ENCODE measurements around the gene KATNAL2.

The KATNAL2 gene

DNA sequence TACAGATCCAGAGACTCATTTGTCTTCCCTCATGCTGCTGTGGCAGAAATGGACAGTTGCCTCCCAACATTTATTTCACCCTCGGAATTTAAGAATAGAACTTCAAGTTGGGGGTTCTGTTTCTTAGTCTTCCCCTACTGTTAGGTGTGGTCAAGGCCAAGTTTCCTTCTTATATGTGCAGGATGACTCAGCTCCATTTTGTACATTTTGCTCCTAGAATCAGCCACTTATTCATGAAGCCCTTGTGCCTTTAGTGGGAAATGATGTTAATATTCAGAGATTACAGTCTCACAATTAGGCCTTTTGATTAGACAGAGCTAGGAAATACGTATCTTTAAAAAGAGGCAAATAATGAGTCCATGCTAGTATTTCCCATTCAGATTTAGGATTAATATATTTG lies 164.2 kb downstream of the KATNAL2 start:
- CTCF ChIA-PET, result no interaction called here

DNA sequence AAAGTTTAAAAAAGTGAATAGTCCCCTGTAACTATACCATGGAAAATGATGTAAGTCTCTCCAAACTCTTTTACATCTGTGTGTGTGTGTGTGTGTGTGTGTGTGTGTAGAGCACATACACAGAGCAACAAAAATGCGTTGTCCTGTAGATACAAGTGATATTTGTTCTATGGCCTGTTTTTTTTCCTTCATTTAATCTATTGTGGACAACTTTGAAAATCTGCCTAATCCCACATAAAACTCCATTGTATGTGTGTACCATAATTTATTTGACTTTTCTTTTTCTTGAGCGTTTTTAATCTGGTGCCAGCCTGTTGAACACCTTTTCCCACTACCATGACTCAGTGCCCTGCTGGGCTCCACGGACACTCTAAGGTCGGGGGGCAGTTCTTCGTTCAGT lies 170.3 kb downstream of the KATNAL2 start:
- ChIA-PET POLR2A (no interaction called here), CTCF (no interaction called here)
- no peak for TF ChIP-seq CTBP1 (IDR thresholded peaks at IDR 0.05; ENCODE audit: borderline replicate concordance)
- TF ChIP-seq ZNF384 (IDR thresholded peaks at IDR 0.05), result no peak
- no peak for TF ChIP-seq SUZ12 (IDR thresholded peaks at IDR 0.05)
- no peak for DNase-seq (ENCODE audit: extremely low spot score)

More for the DNA sequence above, 164.2 kb downstream of the KATNAL2 start:
- POLR2A ChIA-PET, result no interaction called here
- no peak for DNase-seq (ENCODE audit: extremely low spot score)
- TF ChIP-seq FOXA1 (IDR thresholded peaks at IDR 0.05), result no peak

DNA sequence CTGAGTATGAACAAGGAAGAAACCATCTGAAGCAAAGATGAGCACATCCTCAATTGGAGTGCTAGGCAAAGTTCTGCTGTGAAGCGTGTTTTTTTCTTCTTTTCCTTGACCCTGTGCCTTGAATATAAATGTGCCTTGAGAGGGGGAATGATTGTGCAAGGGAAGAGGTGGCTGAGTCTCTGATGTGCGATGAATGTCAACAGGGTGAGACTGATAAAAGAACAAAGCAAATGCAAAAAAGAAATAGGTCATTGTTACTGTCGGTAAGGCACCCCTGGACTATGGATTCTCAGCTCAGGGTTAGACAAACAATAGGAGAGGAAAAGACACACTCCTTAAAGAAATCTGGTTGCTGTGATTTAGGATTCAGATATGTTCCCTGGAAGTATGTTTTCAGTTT lies 178.4 kb downstream of the KATNAL2 start:
- TF ChIP-seq, protein P1, sequence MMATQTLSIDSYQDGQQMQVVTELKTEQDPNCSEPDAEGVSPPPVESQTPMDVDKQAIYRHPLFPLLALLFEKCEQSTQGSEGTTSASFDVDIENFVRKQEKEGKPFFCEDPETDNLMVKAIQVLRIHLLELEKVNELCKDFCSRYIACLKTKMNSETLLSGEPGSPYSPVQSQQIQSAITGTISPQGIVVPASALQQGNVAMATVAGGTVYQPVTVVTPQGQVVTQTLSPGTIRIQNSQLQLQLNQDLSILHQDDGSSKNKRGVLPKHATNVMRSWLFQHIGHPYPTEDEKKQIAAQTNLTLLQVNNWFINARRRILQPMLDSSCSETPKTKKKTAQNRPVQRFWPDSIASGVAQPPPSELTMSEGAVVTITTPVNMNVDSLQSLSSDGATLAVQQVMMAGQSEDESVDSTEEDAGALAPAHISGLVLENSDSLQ (IDR thresholded peaks at IDR 0.05), result no peak
- TF ChIP-seq FOXA1 (IDR thresholded peaks at IDR 0.05) (no peak), BHLHE40 (IDR thresholded peaks at IDR 0.05; ENCODE audit: borderline replicate concordance) (no peak), NFRKB (IDR thresholded peaks at IDR 0.05) (no peak)
- POLR2A ChIA-PET, result no interaction called here
- no peak for DNase-seq (ENCODE audit: extremely low spot score)
- CTCF ChIA-PET, result no interaction called here

DNA sequence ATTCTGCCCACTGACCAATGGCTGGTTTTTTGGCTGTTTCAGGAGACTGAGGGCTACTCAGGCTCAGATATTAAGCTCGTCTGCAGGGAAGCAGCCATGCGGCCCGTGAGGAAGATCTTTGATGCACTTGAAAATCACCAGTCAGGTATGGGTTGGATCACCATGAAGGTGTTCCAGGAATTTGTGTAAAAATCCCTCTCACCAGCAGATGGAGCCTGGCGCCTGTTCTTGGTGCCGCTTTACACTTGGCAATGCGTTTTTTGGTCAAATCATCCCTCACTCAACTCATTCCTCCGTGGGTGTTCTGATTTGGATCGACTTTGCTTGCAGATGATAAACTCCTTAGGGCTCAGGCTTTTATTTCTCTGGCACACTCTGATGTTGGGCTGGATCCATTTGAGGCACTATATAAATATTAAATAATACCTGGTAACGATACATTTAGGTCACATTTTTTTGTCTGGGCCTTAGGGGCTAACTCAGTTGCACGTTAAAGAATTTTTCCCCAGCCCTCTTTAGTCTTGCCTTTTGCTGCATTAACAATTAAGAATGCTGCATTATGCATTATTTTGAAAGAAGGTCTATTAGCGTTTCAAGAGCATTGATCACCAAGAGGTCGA lies 182.9 kb downstream of the KATNAL2 start:
- DNase-seq (ENCODE audit: extremely low spot score), result peak; percentile 49
- POLR2A ChIA-PET, result no interaction called here
- CTCF ChIA-PET, result interaction anchor here (0.6 to 1.5 kb wide), 2 partner anchors 59 to 105 kb away, joined by 3 to 7 read pairs; no protein-coding TSS in a partner anchor

DNA sequence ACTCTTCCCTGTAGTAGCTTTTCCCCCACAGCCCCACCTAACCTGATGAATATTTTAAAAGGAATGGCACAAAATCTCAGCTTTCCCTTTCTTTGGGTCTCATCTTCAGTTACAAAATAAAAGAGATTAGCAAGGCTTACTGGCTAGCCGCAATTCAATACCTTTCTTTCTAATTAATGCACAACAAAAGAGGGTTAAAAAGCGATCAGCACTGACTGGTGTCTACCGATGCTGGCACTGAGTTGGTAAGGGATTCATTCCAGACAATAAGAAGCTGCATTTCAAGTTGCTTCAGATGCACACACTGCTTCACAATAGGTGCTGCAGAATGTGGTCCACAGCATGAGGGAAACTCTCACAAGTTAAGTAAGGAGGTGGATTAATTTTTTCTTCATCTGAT lies 191.0 kb downstream of the KATNAL2 start:
- ChIA-PET POLR2A (no interaction called here), CTCF (interaction anchor here (0.6 kb wide), 1 partner anchor 289 kb away, joined by 3 read pairs; no protein-coding TSS in a partner anchor)
- TF ChIP-seq SP1 (IDR thresholded peaks at IDR 0.05) (no peak), FOXK2 (IDR thresholded peaks at IDR 0.05) (no peak), FOXM1 (IDR thresholded peaks at IDR 0.05; ENCODE audit: borderline replicate concordance) (no peak), L3MBTL2 (conservative IDR thresholded peaks at IDR 0.05) (no peak), TARDBP (IDR thresholded peaks at IDR 0.05) (no peak), CTBP1 (IDR thresholded peaks at IDR 0.05; ENCODE audit: borderline replicate concordance) (no peak), ARNT (IDR thresholded peaks at IDR 0.05) (no peak), NFRKB (IDR thresholded peaks at IDR 0.05) (no peak), BHLHE40 (IDR thresholded peaks at IDR 0.05; ENCODE audit: borderline replicate concordance) (no peak), ELF4 (IDR thresholded peaks at IDR 0.05) (no peak), HDGF (IDR thresholded peaks at IDR 0.05; ENCODE audit: borderline replicate concordance) (no peak), ZNF384 (IDR thresholded peaks at IDR 0.05) (no peak), LEF1 (IDR thresholded peaks at IDR 0.05; ENCODE audit: borderline replicate concordance) (no peak), SUZ12 (IDR thresholded peaks at IDR 0.05) (no peak), FOXA1 (IDR thresholded peaks at IDR 0.05) (no peak)
- TF ChIP-seq, protein P1 (IDR thresholded peaks at IDR 0.05), result no peak
- no peak for DNase-seq (ENCODE audit: extremely low spot score)

More for the DNA sequence above, 182.9 kb downstream of the KATNAL2 start:
- TF ChIP-seq ARNT (IDR thresholded peaks at IDR 0.05) (no peak), NFRKB (IDR thresholded peaks at IDR 0.05) (no peak), FOXA1 (IDR thresholded peaks at IDR 0.05) (no peak), BHLHE40 (IDR thresholded peaks at IDR 0.05; ENCODE audit: borderline replicate concordance) (no peak), L3MBTL2 (conservative IDR thresholded peaks at IDR 0.05) (no peak), CTBP1 (IDR thresholded peaks at IDR 0.05; ENCODE audit: borderline replicate concordance) (no peak), TARDBP (IDR thresholded peaks at IDR 0.05) (no peak), HDGF (IDR thresholded peaks at IDR 0.05; ENCODE audit: borderline replicate concordance) (no peak), ZNF384 (IDR thresholded peaks at IDR 0.05) (no peak), FOXK2 (IDR thresholded peaks at IDR 0.05) (no peak)

DNA sequence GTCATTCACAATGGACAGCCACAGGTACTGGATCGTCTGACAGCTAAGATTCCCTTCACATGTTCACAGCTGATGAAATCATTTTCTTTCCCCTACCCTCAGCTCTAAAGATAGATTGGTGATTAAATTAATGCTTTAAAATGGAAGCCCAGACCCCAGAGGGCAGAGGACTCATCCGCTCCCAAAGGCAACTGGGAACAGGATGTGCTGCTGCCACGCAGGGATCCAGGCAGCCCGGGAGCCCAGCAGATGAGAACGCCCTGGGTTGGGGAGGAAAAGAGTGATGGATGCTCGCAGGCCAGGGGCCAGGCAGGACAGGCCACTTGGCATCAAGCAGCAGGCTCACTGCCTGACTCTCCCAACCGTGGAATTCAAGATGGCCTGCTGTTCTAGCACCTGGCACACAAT lies 191.6 kb downstream of the KATNAL2 start:
- no peak for DNase-seq (ENCODE audit: extremely low spot score)
- no peak for TF ChIP-seq SP1 (IDR thresholded peaks at IDR 0.05)
- no peak for TF ChIP-seq LEF1 (IDR thresholded peaks at IDR 0.05; ENCODE audit: borderline replicate concordance)
- TF ChIP-seq, protein P1 (IDR thresholded peaks at IDR 0.05), result no peak
- no peak for TF ChIP-seq BHLHE40 (IDR thresholded peaks at IDR 0.05; ENCODE audit: borderline replicate concordance)
- no peak for TF ChIP-seq HDGF (IDR thresholded peaks at IDR 0.05; ENCODE audit: borderline replicate concordance)
- TF ChIP-seq ARNT (IDR thresholded peaks at IDR 0.05), result no peak
- no peak for TF ChIP-seq FOXA1 (IDR thresholded peaks at IDR 0.05)
- TF ChIP-seq SUZ12 (IDR thresholded peaks at IDR 0.05), result no peak
- no peak for TF ChIP-seq TARDBP (IDR thresholded peaks at IDR 0.05)
- TF ChIP-seq ZNF384 (IDR thresholded peaks at IDR 0.05), result no peak
- no peak for TF ChIP-seq FOXM1 (IDR thresholded peaks at IDR 0.05; ENCODE audit: borderline replicate concordance)
- ChIA-PET POLR2A (no interaction called here), CTCF (interaction anchor here (0.6 kb wide), 1 partner anchor 288 kb away, joined by 3 read pairs; no protein-coding TSS in a partner anchor)

DNA sequence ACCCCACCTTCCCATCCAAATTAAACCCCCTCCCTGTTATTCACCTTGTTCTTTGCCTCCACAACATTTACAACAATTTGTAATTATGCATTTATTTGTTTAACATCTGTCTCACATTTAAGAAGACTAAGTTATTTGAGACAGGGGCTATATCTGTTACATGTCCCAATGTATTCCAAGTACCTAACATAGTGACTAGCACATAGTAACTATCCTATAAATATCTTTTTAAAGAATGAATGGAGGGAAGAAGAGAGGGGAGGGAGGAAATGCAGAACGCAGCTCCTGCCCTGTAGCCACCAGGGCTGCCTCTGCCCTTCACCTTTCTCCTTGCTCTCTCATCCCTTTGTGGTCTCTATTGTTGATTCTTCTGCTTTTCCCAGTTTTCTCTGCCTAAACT lies 192.3 kb downstream of the KATNAL2 start:
- no peak for TF ChIP-seq HDGF (IDR thresholded peaks at IDR 0.05; ENCODE audit: borderline replicate concordance)
- TF ChIP-seq NFRKB (IDR thresholded peaks at IDR 0.05), result no peak
- TF ChIP-seq L3MBTL2 (conservative IDR thresholded peaks at IDR 0.05), result no peak
- no peak for TF ChIP-seq FOXA1 (IDR thresholded peaks at IDR 0.05)
- TF ChIP-seq BHLHE40 (IDR thresholded peaks at IDR 0.05; ENCODE audit: borderline replicate concordance), result no peak
- TF ChIP-seq ELF4 (IDR thresholded peaks at IDR 0.05), result no peak
- no peak for TF ChIP-seq SUZ12 (IDR thresholded peaks at IDR 0.05)
- TF ChIP-seq FOXK2 (IDR thresholded peaks at IDR 0.05), result no peak
- no peak for TF ChIP-seq FOXM1 (IDR thresholded peaks at IDR 0.05; ENCODE audit: borderline replicate concordance)
- no peak for TF ChIP-seq LEF1 (IDR thresholded peaks at IDR 0.05; ENCODE audit: borderline replicate concordance)
- no peak for TF ChIP-seq ZNF384 (IDR thresholded peaks at IDR 0.05)
- ChIA-PET CTCF (no interaction called here), POLR2A (no interaction called here)
- DNase-seq (ENCODE audit: extremely low spot score), result no peak
